IPS-11a (cell line): ENCODE measurements around the gene NKPD1.
"Not testable (repeated sequence)": the region's sequence is repeated elsewhere in the genome, so short reads cannot be mapped to it uniquely, and the experiment has no call there.

Experiments used
- H3K4me3 ChIP-seq: one replicate; pipeline ENCODE4 v1.5.1; 2013; ENCODE audit warnings: low read depth, low read length, control low read depth

The NKPD1 gene

GRCh38 chr19:45119582-45119981, 41.2 kb downstream of the NKPD1 start:
- H3K4me3 ChIP-seq: no peak overlapping the region

GRCh38 chr19:45118591-45119355, 42.0 kb downstream of the NKPD1 start:
- H3K4me3 ChIP-seq: not testable (repeated sequence)

GRCh38 chr19:45118106-45118505, 42.7 kb downstream of the NKPD1 start:
- no peak overlapping the region for H3K4me3 ChIP-seq

GRCh38 chr19:45117671-45118070, 43.1 kb downstream of the NKPD1 start:
- no peak overlapping the region for H3K4me3 ChIP-seq

- no peak overlapping the region for H3K4me3 ChIP-seq
Observed at GRCh38 chr19:45117167-45117594, 43.6 kb downstream of the NKPD1 start.

- no peak overlapping the region for H3K4me3 ChIP-seq
Observed at GRCh38 chr19:45115809-45116615, 44.8 kb downstream of the NKPD1 start.

- H3K4me3 ChIP-seq: no peak overlapping the region
Observed at GRCh38 chr19:45114116-45114515, 46.7 kb downstream of the NKPD1 start.

GRCh38 chr19:45113628-45114027, 47.2 kb downstream of the NKPD1 start:
- no peak overlapping the region for H3K4me3 ChIP-seq

GRCh38 chr19:45112111-45112827, 48.5 kb downstream of the NKPD1 start:
- no peak overlapping the region for H3K4me3 ChIP-seq
